ENCODE results near the gene ZNF232.
"Not testable (repeated sequence)": the region's sequence is repeated elsewhere in the genome, so short reads cannot be mapped to it uniquely, and the experiment has no call there.

GRCh38 chr17:5075472-5075871 lies 36.2 kb downstream of the ZNF232 start:
- TF ChIP-seq, protein P1, sequence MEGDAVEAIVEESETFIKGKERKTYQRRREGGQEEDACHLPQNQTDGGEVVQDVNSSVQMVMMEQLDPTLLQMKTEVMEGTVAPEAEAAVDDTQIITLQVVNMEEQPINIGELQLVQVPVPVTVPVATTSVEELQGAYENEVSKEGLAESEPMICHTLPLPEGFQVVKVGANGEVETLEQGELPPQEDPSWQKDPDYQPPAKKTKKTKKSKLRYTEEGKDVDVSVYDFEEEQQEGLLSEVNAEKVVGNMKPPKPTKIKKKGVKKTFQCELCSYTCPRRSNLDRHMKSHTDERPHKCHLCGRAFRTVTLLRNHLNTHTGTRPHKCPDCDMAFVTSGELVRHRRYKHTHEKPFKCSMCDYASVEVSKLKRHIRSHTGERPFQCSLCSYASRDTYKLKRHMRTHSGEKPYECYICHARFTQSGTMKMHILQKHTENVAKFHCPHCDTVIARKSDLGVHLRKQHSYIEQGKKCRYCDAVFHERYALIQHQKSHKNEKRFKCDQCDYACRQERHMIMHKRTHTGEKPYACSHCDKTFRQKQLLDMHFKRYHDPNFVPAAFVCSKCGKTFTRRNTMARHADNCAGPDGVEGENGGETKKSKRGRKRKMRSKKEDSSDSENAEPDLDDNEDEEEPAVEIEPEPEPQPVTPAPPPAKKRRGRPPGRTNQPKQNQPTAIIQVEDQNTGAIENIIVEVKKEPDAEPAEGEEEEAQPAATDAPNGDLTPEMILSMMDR (IDR thresholded peaks at IDR 0.05): not testable (repeated sequence)
- not testable (repeated sequence) for TF ChIP-seq ZFX (IDR thresholded peaks at IDR 0.05; ENCODE audit: borderline replicate concordance)

All from 22Rv1 (cell line).